Mesendoderm (in vitro differentiated cells): ENCODE data around the gene ERN1.

Source experiments
- DNase-seq: peaks from one replicate; pipeline ENCODE4 v3.0.0; 2013
- H2AK5ac ChIP-seq: 2 replicates; pipeline ENCODE4 v1.6.1; 2013; ENCODE audit warnings: low read length, inconsistent platforms
- H2BK120ac ChIP-seq: 2 replicates; pipeline ENCODE4 v1.6.1; 2013; ENCODE audit warnings: low read depth, mild to moderate bottlenecking, low read length, moderate library complexity, mixed read lengths
- H2BK15ac ChIP-seq: replicated peaks from 2 replicates; pipeline ENCODE4 v1.6.1; 2013; ENCODE audit warnings: low read depth, mild to moderate bottlenecking, moderate library complexity
- H2BK5ac ChIP-seq: 2 replicates; pipeline ENCODE4 v1.6.1; 2013; ENCODE audit warnings: low read length, inconsistent platforms
- H3K18ac ChIP-seq: 2 replicates; pipeline ENCODE4 v1.6.1; 2013; ENCODE audit warnings: mild to moderate bottlenecking, low read length, mixed read lengths
- H3K23ac ChIP-seq: one replicate; pipeline ENCODE4 v1.6.1; 2013; ENCODE audit warnings: low read length
- H3K27ac ChIP-seq: 2 replicates; pipeline ENCODE4 v1.5.1; 2013; ENCODE audit warnings: low read depth, mild to moderate bottlenecking, inconsistent platforms, low read length, moderate library complexity
- H3K27me3 ChIP-seq: 2 replicates; pipeline ENCODE4 v1.6.1; 2013; ENCODE audit warnings: low read length, control low read depth, mild to moderate bottlenecking, inconsistent platforms; ENCODE audit not compliant: insufficient read depth, poor library complexity
- H3K36me3 ChIP-seq: 2 replicates; pipeline ENCODE4 v1.6.1; 2013; ENCODE audit warnings: low read length, inconsistent platforms; ENCODE audit not compliant: control insufficient read depth, insufficient read depth
- H3K4ac ChIP-seq: one replicate; pipeline ENCODE4 v1.6.1; 2013; ENCODE audit warnings: low read depth, mild to moderate bottlenecking, low read length, moderate library complexity
- H3K4me1 ChIP-seq: 2 replicates; pipeline ENCODE4 v1.6.1; 2013; ENCODE audit warnings: low read depth, low read length, inconsistent platforms; ENCODE audit not compliant: control insufficient read depth
- H3K4me2 ChIP-seq: 2 replicates; pipeline ENCODE4 v1.6.1; 2013; ENCODE audit warnings: low read length
- H3K4me3 ChIP-seq: 2 replicates; pipeline ENCODE4 v1.5.1; 2013; ENCODE audit warnings: mild to moderate bottlenecking, low read length
- H3K56ac ChIP-seq: one replicate; pipeline ENCODE4 v1.6.1; 2013; ENCODE audit warnings: low read length
- H3K79me1 ChIP-seq: 2 replicates; pipeline ENCODE4 v1.6.1; 2013; ENCODE audit warnings: low read length, inconsistent platforms
- H3K79me2 ChIP-seq: 2 replicates; pipeline ENCODE4 v1.6.1; 2013; ENCODE audit warnings: mild to moderate bottlenecking, low read length; ENCODE audit not compliant: control insufficient read depth, insufficient read depth
- H3K9ac ChIP-seq: 2 replicates; pipeline ENCODE4 v1.6.1; 2013; ENCODE audit warnings: low read length, inconsistent platforms
- H4K5ac ChIP-seq: one replicate; pipeline ENCODE4 v1.6.1; 2013; ENCODE audit warnings: low read length
- H4K8ac ChIP-seq: one replicate; pipeline ENCODE4 v1.6.1; 2013; ENCODE audit warnings: low read depth, mild to moderate bottlenecking, control low read depth, low read length, moderate library complexity
- WGBS: extraction: QIAGEN DNeasy Blood & Tissue Kit; methylation state at CpG from one replicate; pipeline ENCODE4 v1.1.7; 2013; ENCODE audit warnings: low lambda C conversion rate, missing lambda C conversion rate; ENCODE audit not compliant: insufficient coverage; ENCODE audit errors: extremely low coverage; 5-methylcytosine and 5-hydroxymethylcytosine counted together

The ERN1 gene

DNA sequence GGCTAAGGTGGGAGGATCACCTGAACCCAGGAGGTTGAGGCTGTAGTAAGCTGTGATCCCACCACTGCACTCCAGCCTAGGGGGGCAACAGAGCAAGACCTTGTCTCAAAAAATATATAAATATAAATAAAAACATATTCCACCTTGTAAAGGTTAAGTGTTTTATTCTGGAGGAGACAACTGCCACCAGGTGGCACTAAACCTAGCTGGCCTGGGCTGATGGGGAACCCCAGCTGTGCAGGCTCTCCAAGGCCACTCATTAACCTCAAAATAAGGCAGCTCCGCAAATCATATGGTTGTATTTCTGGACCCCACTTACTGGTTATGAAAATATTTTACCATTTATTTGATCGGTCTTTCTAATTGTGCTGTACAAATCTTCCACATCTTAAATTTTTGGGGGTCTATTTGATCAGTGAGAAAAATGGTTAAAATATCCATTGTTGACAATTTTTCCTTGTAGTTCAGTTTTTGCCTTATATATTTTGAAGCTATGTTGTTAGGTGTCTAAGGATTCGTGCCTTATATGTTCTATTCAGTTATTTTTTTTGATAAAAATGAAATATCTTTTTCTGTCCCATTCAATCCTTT, 101.0 kb downstream of the ERN1 start:
- H3K79me2 ChIP-seq = no peaks in the 10 kb centered on the region
- no peak overlapping the region for H3K4ac ChIP-seq
- peak; percentile 64 for DNase-seq
- H3K9ac ChIP-seq = no peak overlapping the region
- H3K4me2 ChIP-seq = no peak overlapping the region
- H2BK15ac ChIP-seq = no peak overlapping the region
- H3K18ac ChIP-seq = no peak overlapping the region
- no peak overlapping the region for H3K4me3 ChIP-seq
- no peaks in the 10 kb centered on the region for H3K27me3 ChIP-seq
- no peaks in the 10 kb centered on the region for H3K36me3 ChIP-seq
- no peaks in the 10 kb centered on the region for H3K4me1 ChIP-seq
- no peak overlapping the region for H2BK5ac ChIP-seq
- WGBS = no CpG with 5 or more reads among the region's 3 CpGs
- no peak overlapping the region for H4K5ac ChIP-seq
- no peak overlapping the region for H3K27ac ChIP-seq
- H2AK5ac ChIP-seq = no peak overlapping the region
- no peak overlapping the region for H3K56ac ChIP-seq
- H3K79me1 ChIP-seq = no peaks in the 10 kb centered on the region
- H3K23ac ChIP-seq = no peak overlapping the region
- no peak overlapping the region for H4K8ac ChIP-seq
- H2BK120ac ChIP-seq = no peak overlapping the region

- Histone ChIP-seq H3K36me3 (no peaks in the 10 kb centered on the region), H2BK120ac (no peak overlapping the region), H3K27ac (no peak overlapping the region), H3K4me2 (no peak overlapping the region), H4K5ac (no peak overlapping the region), H2BK5ac (no peak overlapping the region), H3K18ac (no peak overlapping the region), H3K56ac (no peak overlapping the region), H3K4ac (no peak overlapping the region), H3K4me3 (no peak overlapping the region), H3K79me2 (no peaks in the 10 kb centered on the region), H3K9ac (no peak overlapping the region), H4K8ac (no peak overlapping the region), H3K23ac (no peak overlapping the region), H2AK5ac (no peak overlapping the region), H3K27me3 (no peaks in the 10 kb centered on the region), H2BK15ac (no peak overlapping the region), H3K4me1 (no peaks in the 10 kb centered on the region), H3K79me1 (no peaks in the 10 kb centered on the region)
- no CpG with 5 or more reads among the region's 21 CpGs for WGBS
- peak; percentile 89 for DNase-seq
Observed at GRCh38 chr17:64025732-64026294, 104.1 kb downstream of the ERN1 start.

DNA sequence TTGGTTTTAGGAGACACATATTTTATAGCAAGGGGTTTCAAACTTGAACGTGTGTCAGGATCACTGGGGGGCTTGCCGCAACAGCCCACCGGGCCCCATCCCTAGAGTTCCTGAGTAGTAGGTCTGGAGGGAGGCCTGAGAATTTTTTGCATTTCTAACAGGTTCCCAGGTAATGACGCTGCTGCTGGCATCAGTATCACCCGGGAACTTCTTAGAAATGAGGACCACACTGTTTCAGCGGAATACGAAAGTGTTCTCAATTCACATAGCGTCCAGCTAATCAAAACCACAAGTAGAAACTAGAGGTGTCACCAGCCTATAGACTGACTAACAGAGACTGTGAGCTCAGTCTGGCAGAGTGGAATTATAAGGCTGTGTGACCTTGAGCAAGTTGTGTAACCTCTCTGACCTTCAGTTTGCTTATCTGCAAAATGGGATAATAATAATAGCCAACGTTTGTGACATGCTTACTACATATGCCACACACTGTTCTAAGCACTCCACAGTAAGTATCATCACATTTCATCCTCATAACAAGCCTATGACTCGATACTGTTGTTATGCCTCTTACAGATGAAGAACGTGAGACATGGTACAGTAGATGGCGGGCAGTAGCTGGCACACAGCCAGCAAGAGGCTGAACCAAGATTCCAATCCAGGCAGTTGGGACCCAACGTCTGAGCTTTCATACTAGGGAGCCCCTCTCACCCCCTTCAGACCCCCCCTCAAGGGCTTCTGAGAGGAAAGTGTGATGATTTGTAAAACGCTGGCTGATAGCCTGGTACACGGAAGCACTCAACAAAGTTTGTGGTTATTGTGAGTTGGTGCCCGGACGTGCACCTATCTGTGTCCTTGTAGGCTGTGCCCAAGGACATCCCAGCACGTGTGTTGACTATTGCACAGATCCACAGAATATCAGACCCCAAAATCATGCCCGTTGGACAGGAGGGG, 104.9 kb downstream of the ERN1 start:
- H3K27ac ChIP-seq = no peak overlapping the region
- H4K5ac ChIP-seq = no peak overlapping the region
- no peak overlapping the region for H3K56ac ChIP-seq
- no peaks in the 10 kb centered on the region for H3K36me3 ChIP-seq
- no peak overlapping the region for H2BK120ac ChIP-seq
- no peaks in the 10 kb centered on the region for H3K79me2 ChIP-seq
- no peak overlapping the region for H3K4me2 ChIP-seq
- H3K23ac ChIP-seq = no peak overlapping the region
- no CpG with 5 or more reads among the region's 19 CpGs for WGBS
- H2AK5ac ChIP-seq = no peak overlapping the region
- no peaks in the 10 kb centered on the region for H3K4me1 ChIP-seq
- no peak overlapping the region for H4K8ac ChIP-seq
- no peak overlapping the region for H2BK15ac ChIP-seq
- no peak overlapping the region for H3K9ac ChIP-seq
- no peak overlapping the region for H3K4ac ChIP-seq
- no peak overlapping the region for H2BK5ac ChIP-seq
- H3K18ac ChIP-seq = no peak overlapping the region
- H3K27me3 ChIP-seq = no peaks in the 10 kb centered on the region
- H3K79me1 ChIP-seq = no peaks in the 10 kb centered on the region
- no peak for DNase-seq
- H3K4me3 ChIP-seq = no peak overlapping the region

DNA sequence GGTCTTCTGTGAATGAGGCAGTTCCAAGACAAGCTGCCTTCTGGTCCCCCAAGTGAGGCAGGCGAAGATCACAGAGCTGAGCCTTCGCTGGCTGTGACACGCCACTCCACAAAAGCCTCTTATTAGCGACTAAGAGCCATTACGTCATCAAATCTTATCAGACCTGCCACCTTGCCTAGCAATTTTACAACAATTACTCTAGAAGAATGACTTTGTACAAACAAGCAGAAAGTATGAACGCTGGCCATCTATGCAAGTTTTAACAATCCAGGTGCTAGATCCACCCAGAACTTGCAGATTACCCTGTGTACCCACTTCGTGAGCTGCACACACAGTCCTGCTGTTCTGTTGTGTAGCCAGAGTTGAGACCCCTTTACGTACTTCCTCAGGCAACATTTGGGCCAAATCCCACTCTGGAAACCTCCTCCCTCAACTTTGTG, 105.7 kb downstream of the ERN1 start:
- no peak overlapping the region for H2BK15ac ChIP-seq
- H3K4me1 ChIP-seq = no peaks in the 10 kb centered on the region
- H3K4me2 ChIP-seq = no peak overlapping the region
- H3K56ac ChIP-seq = no peak overlapping the region
- H3K4me3 ChIP-seq = no peak overlapping the region
- no peak overlapping the region for H4K5ac ChIP-seq
- WGBS = no CpG with 5 or more reads among the region's 8 CpGs
- no peak overlapping the region for H2AK5ac ChIP-seq
- H3K4ac ChIP-seq = no peak overlapping the region
- H3K79me2 ChIP-seq = no peaks in the 10 kb centered on the region
- H3K23ac ChIP-seq = no peak overlapping the region
- no peak overlapping the region for H4K8ac ChIP-seq
- no peaks in the 10 kb centered on the region for H3K36me3 ChIP-seq
- DNase-seq = no peak
- no peak overlapping the region for H3K27ac ChIP-seq
- H2BK5ac ChIP-seq = no peak overlapping the region
- no peaks in the 10 kb centered on the region for H3K79me1 ChIP-seq
- H3K27me3 ChIP-seq = no peaks in the 10 kb centered on the region
- no peak overlapping the region for H2BK120ac ChIP-seq
- H3K9ac ChIP-seq = no peak overlapping the region
- H3K18ac ChIP-seq = no peak overlapping the region

- no peaks in the 10 kb centered on the region for H3K79me1 ChIP-seq
Observed at GRCh38 chr17:64022611-64023063, 107.3 kb downstream of the ERN1 start.

More at GRCh38 chr17:64022611-64023063, 107.3 kb downstream of the ERN1 start:
- no CpG with 5 or more reads among the region's 5 CpGs for WGBS
- no peaks in the 10 kb centered on the region for H3K27me3 ChIP-seq
- H2AK5ac ChIP-seq = no peak overlapping the region
- DNase-seq = no peak
- H3K4me1 ChIP-seq = no peaks in the 10 kb centered on the region
- no peak overlapping the region for H2BK5ac ChIP-seq
- H3K9ac ChIP-seq = no peak overlapping the region
- no peak overlapping the region for H3K4ac ChIP-seq
- no peaks in the 10 kb centered on the region for H3K36me3 ChIP-seq
- no peak overlapping the region for H4K5ac ChIP-seq
- no peak overlapping the region for H3K4me2 ChIP-seq
- no peak overlapping the region for H4K8ac ChIP-seq
- no peak overlapping the region for H3K4me3 ChIP-seq
- H3K79me2 ChIP-seq = no peaks in the 10 kb centered on the region
- H2BK15ac ChIP-seq = no peak overlapping the region
- H3K18ac ChIP-seq = no peak overlapping the region
- H2BK120ac ChIP-seq = no peak overlapping the region
- H3K23ac ChIP-seq = no peak overlapping the region
- H3K27ac ChIP-seq = no peak overlapping the region
- no peak overlapping the region for H3K56ac ChIP-seq
